Keratinocyte (primary cell): ENCODE measurements around the gene GALNT3. TPM values are rescaled to one million over a fixed set of nuclear protein-coding genes. Genes with fewer than 3 reads are reported as not detected.

Source experiments
- DNase-seq: peaks from one replicate; pipeline ENCODE4 v3.0.0-alpha.2; 2011; ENCODE audit warnings: low read depth, missing footprints, low spot score
- FAIRE-seq: peaks from 2 replicates; lab custom pipeline; 2011; peaks lifted over from hg19 to GRCh38; lab: Jason Lieb, UNC
- H2AFZ ChIP-seq: 2 replicates; pipeline ENCODE4 v1.6.0; 2012; ENCODE audit warnings: low read length, control low read depth, inconsistent platforms; ENCODE audit not compliant: control insufficient read depth
- H3K27ac ChIP-seq: 2 replicates; pipeline ENCODE4 v1.5.1; 2011; ENCODE audit warnings: low read length; ENCODE audit not compliant: control insufficient read depth, insufficient read depth
- H3K27me3 ChIP-seq: 3 replicates; pipeline ENCODE4 v1.6.0; 2011; ENCODE audit warnings: low read length; ENCODE audit not compliant: control insufficient read depth, insufficient read depth; ENCODE audit errors: extremely low read depth
- H3K36me3 ChIP-seq, 2 experiments: 2 replicates in 1 of 2; 3 replicates in 1 of 2; pipeline ENCODE4 v1.5.1; 2011; ENCODE audit warnings: low read length in 2 of 2, mild to moderate bottlenecking in 1 of 2; ENCODE audit not compliant: control insufficient read depth in 2 of 2, insufficient read depth in 2 of 2; ENCODE audit errors: extremely low read depth in 1 of 2
- H3K4me1 ChIP-seq: 3 replicates; pipeline ENCODE4 v1.5.1; 2011; ENCODE audit warnings: low read length; ENCODE audit not compliant: control insufficient read depth, insufficient read depth; ENCODE audit errors: extremely low read depth
- H3K4me2 ChIP-seq: 3 replicates; pipeline ENCODE4 v1.6.0; 2011; ENCODE audit warnings: low read depth, low read length; ENCODE audit not compliant: control insufficient read depth, insufficient read depth; ENCODE audit errors: extremely low read depth
- H3K4me3 ChIP-seq, 3 experiments: fragments of 200-600 bp in 1 of 3; sonication (generic) in 1 of 3; 2 replicates in 2 of 3; 3 replicates in 1 of 3; pipeline ENCODE4 v1.5.1; 2011 to 2016; ENCODE audit warnings: low read length in 3 of 3, mild to moderate bottlenecking in 3 of 3, control low read depth in 2 of 3, inconsistent platforms in 1 of 3, low read depth in 1 of 3, mixed read lengths in 1 of 3, mixed run types in 1 of 3, moderate library complexity in 1 of 3; ENCODE audit not compliant: control insufficient read depth in 2 of 3, insufficient read depth in 2 of 3; ENCODE audit errors: extremely low read depth in 1 of 3
- H3K79me2 ChIP-seq: 2 replicates; pipeline ENCODE4 v1.6.0; 2012; ENCODE audit warnings: low read length; ENCODE audit not compliant: control insufficient read depth, insufficient read depth
- H3K9ac ChIP-seq: 3 replicates; pipeline ENCODE4 v1.6.0; 2011; ENCODE audit warnings: low read length; ENCODE audit not compliant: control insufficient read depth, insufficient read depth; ENCODE audit errors: extremely low read depth
- H3K9me1 ChIP-seq: 3 replicates; pipeline ENCODE4 v1.6.0; 2011; ENCODE audit warnings: low read length; ENCODE audit not compliant: control insufficient read depth, insufficient read depth; ENCODE audit errors: extremely low read depth
- H3K9me3 ChIP-seq: 2 replicates; pipeline ENCODE4 v1.5.1; 2012; ENCODE audit warnings: low read depth, low read length; ENCODE audit not compliant: control insufficient read depth
- H4K20me1 ChIP-seq: 3 replicates; pipeline ENCODE4 v1.6.0; 2011; ENCODE audit warnings: low read length; ENCODE audit not compliant: control insufficient read depth, insufficient read depth; ENCODE audit errors: extremely low read depth
- EZH2 ChIP-seq: IDR thresholded peaks from one replicate; pipeline ENCODE4 v1.6.1; 2012; ENCODE audit warnings: inconsistent platforms, mild to moderate bottlenecking, low read length, moderate library complexity
- dilution Hi-C: fragments of 300-500 bp; cut with MboI; formaldehyde crosslinking; loops from one replicate; pipeline ENCODE4 v1.7.0; 2020; ENCODE audit warnings: low sequenced_read_pairs; ENCODE audit not compliant: extremely low pct_ligation_motif_present
- polyA plus RNA-seq, 5 experiments: library from polyadenylated mRNA; depleted of rRNA in 3 of 5; stranded (reverse) in 3 of 5; stranded (forward) in 1 of 5; unstranded in 1 of 5; fragments of >200 nt; gene quantifications; 1 replicate in 1 of 5; 2 replicates in 3 of 5; 3 replicates in 1 of 5; pipeline versions ENCODE4 v1.2.1 to v1.2.3, GENCODE V29; 2011 to 2012; ENCODE audit warnings: missing spikeins in 2 of 5, low read depth in 1 of 5, low replicate concordance in 1 of 5
- TF ChIP-seq, protein P1 (sequence below), 3 experiments: IDR thresholded peaks in 1 of 3; conservative IDR thresholded peaks in 1 of 3; optimal IDR thresholded peaks in 1 of 3; 2 replicates in 2 of 3; 3 replicates in 1 of 3; pipeline versions ENCODE3 to v1.5.1; 2011; ENCODE audit warnings: low read length in 3 of 3, mild to moderate bottlenecking in 3 of 3, moderate library complexity in 2 of 3, control low read depth in 1 of 3, inconsistent platforms in 1 of 3; ENCODE audit not compliant: insufficient read depth in 2 of 3; ENCODE audit errors: extremely low read depth in 1 of 3

GALNT3 gene
- polyA plus RNA-seq, 1 donor (not counting 4 experiments of a cell fraction or from before 2014, with no cell fraction given): 70.3 TPM

DNA sequence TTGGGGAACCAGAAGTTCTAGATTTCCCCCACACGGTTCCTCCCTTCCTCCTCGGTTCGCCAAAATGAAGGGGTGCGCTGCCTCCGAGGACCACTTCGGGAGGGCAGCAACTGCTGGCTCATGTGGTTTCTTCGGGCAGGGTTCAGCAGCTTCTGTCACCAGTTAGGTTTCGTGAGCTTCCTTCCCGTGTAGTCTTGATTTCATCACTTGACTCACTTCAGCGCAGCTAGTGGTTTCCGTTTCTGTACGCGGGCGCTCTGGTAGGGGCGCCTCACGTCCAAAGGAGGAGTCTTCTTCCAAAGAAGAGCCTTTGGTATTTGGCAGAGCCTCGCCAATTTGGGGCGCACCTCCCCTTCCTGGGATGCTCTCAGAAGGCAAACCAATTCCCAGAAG, 485 bp upstream of the GALNT3 start:
- DNase-seq (no peak), FAIRE-seq (peak; percentile 71)
- TF ChIP-seq, protein P1, sequence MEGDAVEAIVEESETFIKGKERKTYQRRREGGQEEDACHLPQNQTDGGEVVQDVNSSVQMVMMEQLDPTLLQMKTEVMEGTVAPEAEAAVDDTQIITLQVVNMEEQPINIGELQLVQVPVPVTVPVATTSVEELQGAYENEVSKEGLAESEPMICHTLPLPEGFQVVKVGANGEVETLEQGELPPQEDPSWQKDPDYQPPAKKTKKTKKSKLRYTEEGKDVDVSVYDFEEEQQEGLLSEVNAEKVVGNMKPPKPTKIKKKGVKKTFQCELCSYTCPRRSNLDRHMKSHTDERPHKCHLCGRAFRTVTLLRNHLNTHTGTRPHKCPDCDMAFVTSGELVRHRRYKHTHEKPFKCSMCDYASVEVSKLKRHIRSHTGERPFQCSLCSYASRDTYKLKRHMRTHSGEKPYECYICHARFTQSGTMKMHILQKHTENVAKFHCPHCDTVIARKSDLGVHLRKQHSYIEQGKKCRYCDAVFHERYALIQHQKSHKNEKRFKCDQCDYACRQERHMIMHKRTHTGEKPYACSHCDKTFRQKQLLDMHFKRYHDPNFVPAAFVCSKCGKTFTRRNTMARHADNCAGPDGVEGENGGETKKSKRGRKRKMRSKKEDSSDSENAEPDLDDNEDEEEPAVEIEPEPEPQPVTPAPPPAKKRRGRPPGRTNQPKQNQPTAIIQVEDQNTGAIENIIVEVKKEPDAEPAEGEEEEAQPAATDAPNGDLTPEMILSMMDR (optimal IDR thresholded peaks at IDR 0.05 in 1 of 3, IDR thresholded peaks at IDR 0.05 in 1 of 3, conservative IDR thresholded peaks at IDR 0.05 in 1 of 3; ENCODE audit: extremely low read depth in 1 of 3, insufficient read depth in 2 of 3, low read length in 3 of 3): no peak
- TF ChIP-seq EZH2: no peak
- no peaks in the 10 kb centered on the region for H3K9me1 ChIP-seq
- H3K27ac ChIP-seq: peak overlapping the region; percentile 97
- dilution Hi-C loops: no loop called here
- peaks cover 42% of the 10 kb centered on the region for H3K79me2 ChIP-seq
- peak overlapping the region; percentile 96 for H2AFZ ChIP-seq
- H3K27me3 ChIP-seq: no peaks in the 10 kb centered on the region
- no peaks in the 10 kb centered on the region for H4K20me1 ChIP-seq
- H3K9ac ChIP-seq: peak overlapping the region; percentile 95
- H3K4me1 ChIP-seq: peaks cover 11% of the 10 kb centered on the region
- no peaks in the 10 kb centered on the region for H3K9me3 ChIP-seq
- peaks cover 0 to 2% of the 10 kb centered on the region in 2 experiments for H3K36me3 ChIP-seq
- peak overlapping the region; percentile 90 to 99 (median 96) for H3K4me3 ChIP-seq
- peak overlapping the region; percentile 99 for H3K4me2 ChIP-seq

DNA sequence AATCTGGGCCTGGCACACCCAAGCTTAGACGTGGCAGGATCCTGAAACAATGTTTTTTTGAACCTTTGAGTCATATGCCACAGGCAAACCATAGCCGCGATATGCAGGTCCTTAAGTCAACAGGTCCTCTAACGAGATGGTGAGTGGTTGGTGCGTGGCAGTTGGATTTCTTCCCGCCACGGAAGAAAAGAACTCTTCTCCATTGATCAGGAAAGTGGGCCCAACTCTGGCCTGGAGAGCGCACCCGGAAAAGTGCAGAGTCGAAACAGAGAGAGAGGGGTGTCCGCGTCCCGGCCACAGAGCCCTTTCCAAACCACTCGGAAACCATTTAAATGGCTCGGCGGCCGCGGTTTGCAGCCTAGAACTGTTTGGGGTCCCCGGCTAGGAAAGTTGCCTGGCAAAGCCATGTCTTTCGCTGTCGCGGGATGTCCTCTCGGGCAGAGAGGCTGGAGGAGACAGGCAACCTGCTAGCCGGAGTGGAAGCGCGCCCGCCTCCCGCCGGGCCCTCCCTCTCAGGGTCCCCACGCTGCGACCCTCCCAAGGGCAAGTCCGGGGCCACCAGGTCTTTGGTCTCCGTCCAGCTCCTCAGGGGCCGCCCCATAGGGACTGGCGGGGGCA, 777 bp downstream of the GALNT3 start:
- FAIRE-seq: peak; percentile 95
- dilution Hi-C loops: no loop called here
- Histone ChIP-seq H3K36me3 (peaks cover 2 to 6% of the 10 kb centered on the region in 2 experiments), H3K9me1 (no peaks in the 10 kb centered on the region), H3K4me1 (peaks cover 11% of the 10 kb centered on the region), H3K27me3 (no peaks in the 10 kb centered on the region), H3K79me2 (peaks cover 55% of the 10 kb centered on the region), H3K9ac (peak overlapping the region; percentile 95), H3K27ac (peak overlapping the region; percentile 97), H3K4me2 (peak overlapping the region; percentile 92), H3K4me3 (peak overlapping the region; percentile 90 to 99 (median 96)), H2AFZ (peak overlapping the region; percentile 56), H3K9me3 (no peaks in the 10 kb centered on the region), H4K20me1 (no peaks in the 10 kb centered on the region)
- TF ChIP-seq, protein P1 (optimal IDR thresholded peaks at IDR 0.05 in 1 of 3, IDR thresholded peaks at IDR 0.05 in 1 of 3, conservative IDR thresholded peaks at IDR 0.05 in 1 of 3; ENCODE audit: extremely low read depth in 1 of 3, insufficient read depth in 2 of 3, low read length in 3 of 3): no peak
- no peak for TF ChIP-seq EZH2
- DNase-seq: no peak
